ENCODE data around the gene SUGCT.

- no peak for TF ChIP-seq POLR2A (IDR thresholded peaks at IDR 0.05)
- no peak for TF ChIP-seq POLR2AphosphoS5 (IDR thresholded peaks at IDR 0.05)
These were observed 462.7 kb downstream of the SUGCT start for GRCh38 chr7:40597517-40597916.
